ENCODE measurements around the gene TMEM150A. TPM values are rescaled to one million over a fixed set of nuclear protein-coding genes. Genes with fewer than 3 reads are reported as not detected.

The TMEM150A gene
- total and polyA plus RNA-seq, 2 of the 13 experiments (the other 11 are each of a cell fraction or from before 2014, with no cell fraction given) = 30.1 to 70.4 TPM

GRCh38 chr2:85602476-85603234 is at the start of gene TMEM150A (continued):
- TF ChIP-seq BRD4 (CRISPR knock-in tag; IDR thresholded peaks at IDR 0.05) = no peak; the same call in 1 of the 2 replicates
- TF ChIP-seq JUND (CRISPR knock-in tag; IDR thresholded peaks at IDR 0.05) = no peak
- no peak; the same call in 1 of the 2 replicates for TF ChIP-seq MTERF4 (CRISPR knock-in tag; IDR thresholded peaks at IDR 0.05)
- TF ChIP-seq RFXANK (CRISPR knock-in tag; IDR thresholded peaks at IDR 0.05) = no peak
- peak; percentile 78 for TF ChIP-seq ZNF619 (CRISPR knock-in tag; IDR thresholded peaks at IDR 0.05)
- TF ChIP-seq KDM5B (CRISPR knock-in tag; IDR thresholded peaks at IDR 0.05; ENCODE audit: borderline replicate concordance) = peak; percentile 89
- no peak for TF ChIP-seq GRHL1 (CRISPR knock-in tag; conservative IDR thresholded peaks at IDR 0.05)
- peak; percentile 59; the same call in 1 of the 2 replicates for TF ChIP-seq TMF1 (CRISPR knock-in tag; IDR thresholded peaks at IDR 0.05; ENCODE audit: low read depth)
- 0 out of 2 replicates have a peak, but pooled peaks have one; percentile 32 for TF ChIP-seq ZNF777 (CRISPR knock-in tag; IDR thresholded peaks at IDR 0.05)
- no peak for TF ChIP-seq ZBTB10 (CRISPR knock-in tag; IDR thresholded peaks at IDR 0.05; ENCODE audit: borderline replicate concordance)
- no peak for TF ChIP-seq GTF2F1 (IDR thresholded peaks at IDR 0.05; ENCODE audit: low read length)
- no peak for TF ChIP-seq PLRG1 (conservative IDR thresholded peaks at IDR 0.05)
- TF ChIP-seq GZF1 (CRISPR knock-in tag; IDR thresholded peaks at IDR 0.05) = 0 out of 2 replicates have a peak, but pooled peaks have one; percentile 19
- TF ChIP-seq NR2F6 (IDR thresholded peaks at IDR 0.05) = no peak
- no peak for TF ChIP-seq NR2F6 (CRISPR knock-in tag; IDR thresholded peaks at IDR 0.05)
- no peak for TF ChIP-seq HDAC2 (CRISPR knock-in tag; IDR thresholded peaks at IDR 0.05)
- no peak for TF ChIP-seq ZNF879 (CRISPR knock-in tag; IDR thresholded peaks at IDR 0.05)
- 0 out of 2 replicates have a peak, but pooled peaks have one; percentile 5 for TF ChIP-seq STAG1 (CRISPR knock-in tag; IDR thresholded peaks at IDR 0.05)
- no peak for TF ChIP-seq BATF2 (CRISPR knock-in tag; IDR thresholded peaks at IDR 0.05)
- TF ChIP-seq PBX3 (CRISPR knock-in tag; IDR thresholded peaks at IDR 0.05; ENCODE audit: borderline replicate concordance) = no peak
- TF ChIP-seq ERF (CRISPR knock-in tag; IDR thresholded peaks at IDR 0.05) = peak; percentile 40
- 0 out of 4 replicates have a peak, but pooled peaks of 1 of the 2 experiments have one; percentile 28 for TF ChIP-seq ATF4 (CRISPR knock-in tag; IDR thresholded peaks at IDR 0.05)
- TF ChIP-seq MIER3 (CRISPR knock-in tag; IDR thresholded peaks at IDR 0.05; ENCODE audit: borderline replicate concordance) = peak; percentile 38; the same call in 1 of the 2 replicates
